ENCODE measurements around the gene RAB24. TPM values are rescaled to one million over a fixed set of nuclear protein-coding genes. Genes with fewer than 3 reads are reported as not detected.

The RAB24 gene
- total RNA-seq, 1 donor from 2014 or later: 15.9 TPM

GRCh38 chr5:177320879-177321278 lies 17.4 kb upstream of the RAB24 start:
- H3K4me3 Mint-ChIP-seq (ENCODE audit: unreplicated experiment): no peak overlapping the region
- H3K27ac Mint-ChIP-seq (ENCODE audit: unreplicated experiment): no peak overlapping the region
- DNase-seq (ENCODE audit: low spot score): no peak
- no peak for TF ChIP-seq CTCF (IDR thresholded peaks at IDR 0.05; ENCODE audit: unreplicated experiment)
- peaks cover 6% of the 10 kb centered on the region for H3K9me3 Mint-ChIP-seq (ENCODE audit: unreplicated experiment)
- peaks cover 21% of the 10 kb centered on the region for H3K36me3 Mint-ChIP-seq (ENCODE audit: low read depth, unreplicated experiment)
- H3K4me1 Mint-ChIP-seq (ENCODE audit: unreplicated experiment): peaks cover 9% of the 10 kb centered on the region
- H3K27me3 Mint-ChIP-seq (ENCODE audit: unreplicated experiment): peaks cover 4% of the 10 kb centered on the region

GRCh38 chr5:177319913-177320588 lies 16.5 kb upstream of the RAB24 start:
- peaks cover 21% of the 10 kb centered on the region for H3K36me3 Mint-ChIP-seq (ENCODE audit: low read depth, unreplicated experiment)
- peak overlapping the region; percentile 65 for H3K4me3 Mint-ChIP-seq (ENCODE audit: unreplicated experiment)
- no peak for DNase-seq (ENCODE audit: low spot score)
- H3K27ac Mint-ChIP-seq (ENCODE audit: unreplicated experiment): no peak overlapping the region
- TF ChIP-seq CTCF (IDR thresholded peaks at IDR 0.05; ENCODE audit: unreplicated experiment): no peak
- H3K9me3 Mint-ChIP-seq (ENCODE audit: unreplicated experiment): peaks cover 6% of the 10 kb centered on the region
- H3K4me1 Mint-ChIP-seq (ENCODE audit: unreplicated experiment): peaks cover 9% of the 10 kb centered on the region
- H3K27me3 Mint-ChIP-seq (ENCODE audit: unreplicated experiment): peaks cover 6% of the 10 kb centered on the region

GRCh38 chr5:177317959-177318377 lies 14.4 kb upstream of the RAB24 start:
- Mint-ChIP-seq H3K27me3 (ENCODE audit: unreplicated experiment) (peaks cover 6% of the 10 kb centered on the region), H3K27ac (ENCODE audit: unreplicated experiment) (no peak overlapping the region), H3K36me3 (ENCODE audit: low read depth, unreplicated experiment) (peaks cover 14% of the 10 kb centered on the region), H3K9me3 (ENCODE audit: unreplicated experiment) (peaks cover 6% of the 10 kb centered on the region), H3K4me1 (ENCODE audit: unreplicated experiment) (peaks cover 9% of the 10 kb centered on the region), H3K4me3 (ENCODE audit: unreplicated experiment) (no peak overlapping the region)
- peak; percentile 78 for DNase-seq (ENCODE audit: low spot score)
- peak; percentile 91 for TF ChIP-seq CTCF (IDR thresholded peaks at IDR 0.05; ENCODE audit: unreplicated experiment)

- H3K4me3 Mint-ChIP-seq (ENCODE audit: unreplicated experiment): peak overlapping the region; percentile 24
- no peak for TF ChIP-seq CTCF (IDR thresholded peaks at IDR 0.05; ENCODE audit: unreplicated experiment)
- DNase-seq (ENCODE audit: low spot score): no peak
- peaks cover 6% of the 10 kb centered on the region for H3K9me3 Mint-ChIP-seq (ENCODE audit: unreplicated experiment)
- H3K27ac Mint-ChIP-seq (ENCODE audit: unreplicated experiment): no peak overlapping the region
- H3K4me1 Mint-ChIP-seq (ENCODE audit: unreplicated experiment): peaks cover 15% of the 10 kb centered on the region
- peaks cover 5% of the 10 kb centered on the region for H3K27me3 Mint-ChIP-seq (ENCODE audit: unreplicated experiment)
- H3K36me3 Mint-ChIP-seq (ENCODE audit: low read depth, unreplicated experiment): peaks cover 11% of the 10 kb centered on the region
These were observed 12.5 kb upstream of the RAB24 start for GRCh38 chr5:177316005-177316404.

- Mint-ChIP-seq H3K4me3 (ENCODE audit: unreplicated experiment) (no peak overlapping the region), H3K9me3 (ENCODE audit: unreplicated experiment) (peaks cover 6% of the 10 kb centered on the region), H3K4me1 (ENCODE audit: unreplicated experiment) (peaks cover 20% of the 10 kb centered on the region), H3K27me3 (ENCODE audit: unreplicated experiment) (peaks cover 8% of the 10 kb centered on the region), H3K36me3 (ENCODE audit: low read depth, unreplicated experiment) (peaks cover 10% of the 10 kb centered on the region), H3K27ac (ENCODE audit: unreplicated experiment) (no peak overlapping the region)
- no peak for TF ChIP-seq CTCF (IDR thresholded peaks at IDR 0.05; ENCODE audit: unreplicated experiment)
- no peak for DNase-seq (ENCODE audit: low spot score)
These were observed 11.9 kb upstream of the RAB24 start for GRCh38 chr5:177315411-177315810.
